NCI-H1105 (cell line): ENCODE data around the gene PI4KA.
"Not testable (repeated sequence)": the region's sequence is repeated elsewhere in the genome, so short reads cannot be mapped to it uniquely, and the experiment has no call there.

Experiments
- DNase-seq: peaks from one replicate; lab custom pipeline; 2025; lab: John Stamatoyannopoulos, UW

The PI4KA gene

GRCh38 chr22:20847318-20847822 lies 11.2 kb downstream of the PI4KA start:
- no peak for DNase-seq

GRCh38 chr22:20844055-20845037 lies 14.3 kb downstream of the PI4KA start:
- DNase-seq = no peak

GRCh38 chr22:20843501-20843900 lies 15.1 kb downstream of the PI4KA start:
- no peak for DNase-seq

- DNase-seq = no peak
These were observed 17.8 kb downstream of the PI4KA start for GRCh38 chr22:20840646-20841371.

GRCh38 chr22:20839837-20840645 lies 18.6 kb downstream of the PI4KA start:
- no peak for DNase-seq

GRCh38 chr22:20839354-20839753 lies 19.3 kb downstream of the PI4KA start:
- DNase-seq = not testable (repeated sequence)

- DNase-seq = no peak
These were observed 21.4 kb downstream of the PI4KA start for GRCh38 chr22:20836987-20837823.

- DNase-seq = no peak
These were observed 23.9 kb downstream of the PI4KA start for GRCh38 chr22:20834725-20835124.

- DNase-seq = no peak
These were observed 24.4 kb downstream of the PI4KA start for GRCh38 chr22:20834206-20834605.

- DNase-seq = no peak
These were observed 25.4 kb downstream of the PI4KA start for GRCh38 chr22:20833225-20833665.

GRCh38 chr22:20829491-20830134 lies 29.0 kb downstream of the PI4KA start:
- DNase-seq = no peak

GRCh38 chr22:20826373-20827152 lies 32.0 kb downstream of the PI4KA start:
- not testable (repeated sequence) for DNase-seq

- DNase-seq = no peak
These were observed 33.0 kb downstream of the PI4KA start for GRCh38 chr22:20825624-20826023.

GRCh38 chr22:20825216-20825615 lies 33.4 kb downstream of the PI4KA start:
- not testable (repeated sequence) for DNase-seq

- DNase-seq = no peak
These were observed 35.3 kb downstream of the PI4KA start for GRCh38 chr22:20823264-20823663.

- no peak for DNase-seq
These were observed 36.4 kb downstream of the PI4KA start for GRCh38 chr22:20822240-20822639.

- not testable (repeated sequence) for DNase-seq
These were observed 36.8 kb downstream of the PI4KA start for GRCh38 chr22:20821717-20822239.

GRCh38 chr22:20819471-20819870 lies 39.1 kb downstream of the PI4KA start:
- no peak for DNase-seq

- DNase-seq = no peak
These were observed 40.1 kb downstream of the PI4KA start for GRCh38 chr22:20818471-20818870.
